Kidney glomerular epithelial cell (primary cell): ENCODE measurements around the gene GRIK3.

Source experiments
- DNase-seq: peaks from one replicate; lab custom pipeline; 2025; lab: John Stamatoyannopoulos, UW

The GRIK3 gene

GRCh38 chr1:37012226-37012625, 22.1 kb downstream of the GRIK3 start:
- DNase-seq, result no peak

GRCh38 chr1:37010011-37010410, 24.3 kb downstream of the GRIK3 start:
- DNase-seq, result no peak

DNA sequence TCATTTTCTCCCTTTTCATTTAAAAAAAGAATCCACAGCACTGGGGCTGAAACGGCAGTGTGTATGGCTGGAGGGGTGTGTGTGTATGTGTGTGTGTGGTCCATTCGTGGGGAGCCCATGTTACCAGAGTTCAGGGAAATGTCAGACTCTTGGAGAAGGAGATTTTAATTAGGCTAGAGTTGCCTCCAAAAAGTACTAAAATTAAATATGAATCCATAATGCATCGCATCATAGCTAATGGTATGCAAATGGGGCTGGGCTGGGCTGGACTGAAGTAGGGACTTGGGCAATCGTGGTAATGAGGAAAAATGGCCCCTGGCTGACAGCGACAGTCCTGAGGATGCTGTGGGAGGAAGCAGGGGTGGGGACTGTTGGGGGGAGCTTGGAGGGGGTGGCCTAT, 24.8 kb downstream of the GRIK3 start:
- no peak for DNase-seq

GRCh38 chr1:37006132-37006868, 28.0 kb downstream of the GRIK3 start:
- DNase-seq, result no peak

DNA sequence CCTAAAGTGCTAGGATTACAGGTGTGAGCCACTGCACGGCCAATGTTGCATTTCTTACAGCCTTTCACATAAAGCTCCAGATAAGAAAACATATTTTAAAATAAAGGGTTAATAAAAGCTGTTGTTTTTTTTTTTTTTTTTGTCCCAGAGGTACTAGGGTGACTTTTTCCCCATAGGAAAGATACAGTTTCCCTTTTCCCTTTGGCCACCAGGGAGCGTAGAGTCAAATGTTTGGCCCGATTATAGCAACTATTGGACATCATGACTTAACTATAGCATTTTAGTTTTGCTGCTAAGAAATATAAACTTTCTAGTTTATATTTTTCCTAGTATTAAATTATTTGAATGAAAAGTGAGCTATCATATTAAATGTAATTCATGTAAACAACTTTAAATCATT, 31.4 kb downstream of the GRIK3 start:
- DNase-seq, result no peak

GRCh38 chr1:37001703-37002102, 32.6 kb downstream of the GRIK3 start:
- no peak for DNase-seq

DNA sequence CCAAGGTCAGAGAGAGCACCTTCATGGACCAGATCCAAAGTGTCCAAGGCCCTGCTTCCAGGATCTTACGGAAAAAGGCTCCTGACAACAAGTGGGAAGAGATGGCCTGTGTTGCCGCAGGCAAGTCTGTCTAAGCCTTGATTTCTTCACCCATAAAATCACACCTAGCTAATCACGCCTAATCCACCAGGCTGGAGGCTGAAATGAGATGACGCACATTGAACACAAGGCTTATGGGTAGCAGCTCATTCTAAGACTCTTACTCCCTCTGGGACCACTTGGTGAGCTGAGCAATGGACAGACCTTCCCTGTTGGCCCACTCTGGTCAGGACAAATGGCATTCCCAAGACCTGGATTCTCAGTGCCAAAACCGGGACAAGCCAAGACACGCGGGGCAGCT, 38.2 kb downstream of the GRIK3 start:
- DNase-seq, result no peak

- no peak for DNase-seq
Observed at GRCh38 chr1:36994868-36995267, 39.4 kb downstream of the GRIK3 start.

DNA sequence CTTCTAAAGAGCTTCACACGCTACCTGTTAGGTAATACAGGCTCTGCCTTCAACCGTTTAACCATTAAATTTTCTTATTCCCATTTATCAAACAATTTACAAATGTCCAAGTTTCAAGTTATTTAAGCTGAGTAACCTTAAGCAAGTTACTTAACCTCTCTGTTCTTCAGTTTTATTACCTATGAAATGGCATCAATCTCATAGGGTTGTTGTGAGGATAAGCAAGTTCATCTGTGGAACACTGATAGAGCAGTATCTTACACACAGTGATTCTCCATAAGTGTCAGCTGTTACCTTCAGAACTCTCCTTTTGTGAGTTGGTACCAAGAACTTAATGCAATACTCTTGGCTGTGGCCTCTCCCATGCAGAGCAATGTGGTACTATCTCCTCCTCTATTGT, 40.0 kb downstream of the GRIK3 start:
- DNase-seq, result no peak

DNA sequence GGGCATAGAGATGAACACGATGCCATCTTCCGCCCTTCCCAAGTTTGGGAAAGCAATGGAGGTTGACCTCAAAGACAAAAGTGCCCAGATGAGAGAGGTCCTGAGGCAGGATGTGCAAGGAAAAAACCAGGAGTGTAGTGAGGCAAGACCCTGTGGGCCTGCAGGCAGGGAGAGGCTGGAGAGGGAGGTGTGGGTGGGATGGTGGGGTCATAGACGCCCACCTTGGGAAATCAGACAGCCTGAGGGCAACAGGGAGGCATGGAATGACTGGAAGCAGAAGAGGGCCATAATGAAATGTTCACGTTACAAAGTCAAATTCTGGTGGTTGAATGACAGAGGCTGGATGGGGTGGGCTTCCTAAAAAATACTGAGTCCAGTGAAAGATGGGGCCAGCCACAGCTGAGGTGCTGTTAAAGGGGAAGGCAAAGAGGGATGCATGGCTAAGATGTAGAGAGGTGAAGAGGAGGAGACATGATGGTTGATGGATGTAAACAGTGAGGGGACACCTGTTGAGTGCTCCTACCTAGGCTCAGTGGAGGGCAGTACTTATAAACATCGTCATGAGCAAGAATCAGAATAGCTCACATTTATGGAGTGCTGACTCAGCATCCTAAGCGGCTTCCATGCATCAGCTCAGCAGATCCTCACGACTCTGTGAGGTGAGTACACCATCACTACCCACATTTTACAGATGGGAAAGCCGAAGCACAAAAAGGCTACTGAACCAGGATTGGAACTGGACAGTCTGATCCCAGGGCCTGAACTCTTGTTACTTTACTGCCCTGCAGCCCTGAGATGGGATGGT, 42.0 kb downstream of the GRIK3 start:
- DNase-seq, result no peak

DNA sequence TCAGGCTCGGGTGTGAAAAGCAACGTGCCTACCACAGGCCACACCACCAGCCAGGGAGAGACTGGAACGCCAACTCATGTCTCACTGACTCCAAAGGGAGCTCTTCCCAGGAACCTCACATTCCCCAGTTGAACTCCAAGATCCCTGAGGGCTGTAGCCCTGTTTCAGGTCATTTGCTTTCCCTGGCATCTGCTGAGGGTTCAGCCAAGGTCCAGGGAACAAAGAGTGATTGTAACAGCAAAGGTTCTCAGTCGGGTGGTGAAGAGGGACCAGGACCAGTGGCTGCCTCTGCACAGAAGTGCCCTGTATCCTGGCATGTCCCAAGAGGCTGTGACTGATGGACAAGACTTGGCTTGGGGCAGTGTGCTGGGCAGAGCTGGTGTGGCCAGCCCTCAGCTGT, 42.8 kb downstream of the GRIK3 start:
- DNase-seq, result no peak

DNA sequence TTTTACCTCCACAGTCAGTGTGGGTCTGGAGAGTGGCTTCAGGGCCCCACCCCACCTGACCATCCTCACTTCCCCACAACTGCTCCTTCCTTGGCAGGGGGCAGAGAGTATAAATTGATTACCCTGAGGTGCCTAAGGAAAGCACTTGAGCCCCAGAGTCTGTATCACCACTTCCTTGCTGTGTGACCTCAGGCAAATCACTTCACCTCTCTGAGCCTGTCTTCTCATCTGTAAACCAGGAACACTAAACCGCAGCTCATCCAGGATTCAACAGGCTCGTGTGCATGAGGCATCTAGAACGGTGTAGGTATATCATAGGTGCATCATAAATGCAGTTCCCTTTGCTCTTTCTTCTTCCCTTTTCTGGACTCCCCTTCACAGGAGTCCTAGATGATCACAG, 43.4 kb downstream of the GRIK3 start:
- DNase-seq, result no peak

GRCh38 chr1:36989241-36989640, 45.1 kb downstream of the GRIK3 start:
- no peak for DNase-seq

DNA sequence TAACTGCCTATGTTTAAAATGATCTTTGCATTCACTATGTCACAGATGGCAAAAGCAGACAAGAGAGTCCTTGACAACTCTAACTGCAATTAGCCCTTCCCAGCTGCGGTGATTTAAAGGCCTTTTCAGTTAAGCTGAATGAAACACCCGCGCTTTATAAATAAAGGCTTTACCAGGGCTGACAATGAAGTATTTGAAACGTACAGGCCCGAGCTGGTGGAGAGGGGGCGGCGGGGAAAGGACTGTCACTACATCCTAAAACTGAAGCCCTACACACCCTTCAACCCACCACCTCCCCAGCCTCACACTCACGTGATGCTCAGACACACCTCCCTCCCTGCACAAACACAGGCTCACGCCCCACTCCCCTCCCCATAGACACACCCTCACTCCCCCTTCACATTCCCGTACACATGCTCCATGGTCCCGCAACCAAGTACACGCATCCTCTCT, 45.5 kb downstream of the GRIK3 start:
- no peak for DNase-seq

GRCh38 chr1:36988321-36988720, 46.0 kb downstream of the GRIK3 start:
- peak; percentile 5 for DNase-seq

GRCh38 chr1:36987276-36987675, 47.0 kb downstream of the GRIK3 start:
- DNase-seq, result no peak

DNA sequence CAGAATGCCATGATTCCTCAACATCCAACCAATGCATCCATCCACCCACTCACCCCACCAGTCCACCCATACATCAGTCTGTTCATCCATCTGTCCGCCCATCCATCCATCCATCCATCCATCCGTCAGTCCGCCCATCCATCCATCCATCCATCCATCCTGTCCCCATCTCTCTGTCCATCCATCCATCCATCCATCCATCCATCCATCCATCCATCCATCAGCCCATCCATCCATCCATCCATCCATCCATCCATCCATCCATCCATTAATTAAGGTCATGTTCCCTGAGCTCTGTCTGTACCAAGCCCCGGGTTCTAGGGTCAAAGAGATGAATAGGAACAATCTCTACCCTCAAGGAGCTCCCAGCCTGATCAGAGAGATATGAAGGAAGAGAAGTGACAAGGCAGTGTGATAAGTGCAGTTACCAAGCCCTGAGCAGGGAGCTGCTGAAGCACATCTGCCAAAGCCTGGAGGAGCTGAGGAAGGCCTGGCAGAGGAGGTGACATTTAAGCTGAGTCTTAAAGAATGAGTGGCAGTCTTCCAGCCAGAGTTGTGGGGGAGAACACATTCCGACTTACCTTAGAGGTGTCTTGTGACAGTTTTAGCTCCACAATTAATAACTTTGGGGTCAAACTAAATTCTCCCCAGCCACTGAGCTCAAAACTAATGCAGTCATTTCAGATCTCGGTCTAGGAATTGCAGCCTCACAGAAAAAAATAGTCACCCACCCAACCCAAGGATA, 47.9 kb downstream of the GRIK3 start:
- DNase-seq, result no peak

GRCh38 chr1:36984675-36985074, 49.6 kb downstream of the GRIK3 start:
- no peak for DNase-seq

- no peak for DNase-seq
Observed at GRCh38 chr1:36984026-36984425, 50.3 kb downstream of the GRIK3 start.

DNA sequence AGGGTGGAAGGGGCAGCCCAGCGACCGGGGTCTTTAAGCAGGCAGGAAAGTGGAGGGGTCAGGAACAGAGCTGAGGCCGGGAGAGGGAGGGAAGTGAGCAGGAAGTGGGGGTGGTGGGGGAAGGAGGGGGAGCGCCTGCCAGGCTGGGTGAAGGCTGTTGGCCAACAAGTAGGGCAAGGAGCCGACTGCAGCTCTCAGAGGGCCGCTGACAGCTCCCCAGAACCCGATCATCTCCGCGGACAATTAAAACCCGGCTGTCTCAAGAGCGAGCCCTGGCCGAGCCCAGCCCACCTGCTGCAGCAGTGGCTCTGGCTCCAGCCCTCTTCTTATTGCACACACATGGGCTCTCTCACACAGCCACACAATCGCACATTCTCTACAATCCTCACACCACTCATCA, 51.6 kb downstream of the GRIK3 start:
- no peak for DNase-seq

DNA sequence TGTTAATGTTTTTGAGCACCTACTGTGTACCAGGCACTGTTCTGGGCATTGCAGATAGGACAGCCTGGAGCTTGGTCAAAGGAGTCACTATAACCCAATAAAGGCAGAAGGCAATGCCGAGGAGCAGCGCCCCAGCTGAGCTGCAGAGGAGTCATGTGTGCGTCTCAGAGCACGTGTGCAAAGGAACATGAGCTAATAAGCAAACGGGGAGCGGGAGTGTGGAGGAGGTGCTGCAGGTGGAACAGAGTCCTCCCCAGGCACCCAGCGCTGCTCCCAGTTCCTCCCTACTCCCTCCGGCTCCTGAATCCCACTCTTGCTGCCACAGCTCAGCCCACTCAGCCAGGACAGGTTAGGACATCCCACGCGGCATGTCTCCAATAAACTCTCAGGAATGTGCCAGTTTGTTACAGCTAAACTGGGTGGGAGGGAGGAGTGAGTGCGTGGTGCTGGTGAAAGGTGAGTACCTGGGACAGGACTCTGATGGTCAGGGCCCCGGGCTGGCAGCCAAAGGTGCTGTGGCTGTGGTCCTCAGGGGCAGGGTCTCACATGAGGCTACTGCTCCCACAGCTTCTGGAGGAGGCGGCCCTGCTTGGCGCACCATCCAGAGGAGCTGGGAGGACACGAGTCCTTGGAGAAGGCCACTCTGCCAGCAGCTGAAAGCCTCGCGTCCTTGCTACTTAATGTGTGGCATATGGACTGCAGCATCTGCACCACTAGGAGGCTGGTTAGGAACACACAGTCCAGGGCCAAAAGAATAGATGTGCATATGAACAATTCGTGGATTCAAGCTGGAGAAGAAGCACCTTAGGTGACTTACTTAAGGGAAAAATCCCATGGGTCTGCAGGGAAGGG, 52.3 kb downstream of the GRIK3 start:
- no peak for DNase-seq

DNA sequence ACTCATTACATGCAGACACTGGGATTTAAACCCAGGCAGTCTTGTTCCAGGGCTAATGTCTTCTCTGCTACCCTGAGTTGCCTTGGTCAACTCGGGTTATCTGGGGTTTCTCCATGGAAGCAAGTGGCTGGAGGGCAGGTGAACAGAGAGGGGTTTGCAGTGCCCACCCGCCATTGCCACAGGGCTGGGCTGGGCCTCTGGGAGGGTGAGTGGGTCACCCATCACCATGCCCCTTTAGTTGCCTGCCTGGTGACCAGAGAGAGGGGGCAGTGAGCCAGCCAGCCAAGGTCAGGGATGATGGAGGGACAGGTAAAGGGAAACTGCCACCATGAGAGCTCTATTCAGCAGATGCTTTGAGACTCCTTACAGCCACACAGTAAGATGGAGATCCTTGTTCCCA, 53.2 kb downstream of the GRIK3 start:
- DNase-seq, result no peak
